ENCODE measurements around the gene CACYBP. TPM values are rescaled to one million over a fixed set of nuclear protein-coding genes. Genes with fewer than 3 reads are reported as not detected.

CACYBP gene
- polyA plus RNA-seq, 1 donor from 2014 or later, result 484 TPM

DNA sequence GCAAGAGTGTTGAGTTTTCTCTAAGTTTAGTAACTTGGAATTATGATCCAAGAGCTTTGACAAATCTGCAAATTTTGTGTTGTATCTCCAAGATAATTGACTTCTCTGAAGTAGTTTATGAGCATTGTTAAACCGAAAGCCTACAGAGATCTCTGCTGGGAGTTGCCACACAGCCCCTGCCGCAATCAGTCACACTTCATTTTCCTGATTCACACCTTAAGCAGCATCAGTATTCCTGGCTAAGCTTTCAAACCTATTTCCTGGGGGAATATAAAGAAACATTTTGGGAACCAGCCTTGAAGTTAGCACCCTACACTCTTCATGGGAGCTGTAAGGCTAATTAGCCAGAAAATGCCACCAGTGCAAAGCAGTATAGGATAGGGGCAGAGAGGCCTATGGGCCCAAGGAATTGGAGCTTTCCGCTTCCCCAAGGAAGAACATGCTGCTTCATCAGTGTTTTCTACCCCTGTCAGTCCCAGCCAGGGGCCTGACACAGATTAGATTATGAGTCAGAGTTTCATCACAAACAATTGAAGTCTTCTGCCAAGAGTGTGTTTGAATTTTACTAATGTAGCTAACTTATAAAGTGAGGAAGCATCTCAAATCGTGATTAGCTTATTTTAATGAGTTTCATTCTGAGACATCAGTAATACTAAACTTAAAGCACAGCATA is 23.2 kb upstream of the CACYBP start:
- Histone ChIP-seq H3F3A (ENCODE audit: insufficient read depth, low read length, poor library complexity, severe bottlenecking) (no peaks in the 10 kb centered on the region), H3K9me3 (ENCODE audit: low read length) (no peaks in the 10 kb centered on the region), H3K36me3 (ENCODE audit: insufficient read depth, low read length) (no peaks in the 10 kb centered on the region), H4K20me1 (ENCODE audit: insufficient read depth) (no peaks in the 10 kb centered on the region), H3K27me3 (ENCODE audit: insufficient read depth, low read depth, low read length) (no peaks in the 10 kb centered on the region), H3K27ac (ENCODE audit: low read length) (no peak overlapping the region), H3K79me2 (replicated peaks; ENCODE audit: insufficient read depth, low read length) (no peaks in the 10 kb centered on the region), H3K9me2 (ENCODE audit: insufficient read depth, low read length) (no peaks in the 10 kb centered on the region), H2AFZ (ENCODE audit: low read depth, low read length) (no peak overlapping the region), H3K4me3 (ENCODE audit: low read length) (no peak overlapping the region), H3K9ac (ENCODE audit: low read length) (no peak overlapping the region), H3K4me2 (ENCODE audit: low read length) (no peak overlapping the region)
- no peak for TF ChIP-seq CTCF (IDR thresholded peaks at IDR 0.05; ENCODE audit: poor library complexity, severe bottlenecking)
- no peak for TF ChIP-seq REST (IDR thresholded peaks at IDR 0.05; ENCODE audit: borderline replicate concordance)
- no peak for TF ChIP-seq SMC3 (conservative IDR thresholded peaks at IDR 0.05; ENCODE audit: poor library complexity)
- no peak for TF ChIP-seq RAD21 (conservative IDR thresholded peaks at IDR 0.05)
- TF ChIP-seq POLR2AphosphoS5 (IDR thresholded peaks at IDR 0.05), result no peak
- no peak for TF ChIP-seq TAF1 (IDR thresholded peaks at IDR 0.05; ENCODE audit: low read depth)
- TF ChIP-seq EZH2 (IDR thresholded peaks at IDR 0.05; ENCODE audit: borderline replicate concordance, insufficient read depth, low read length, poor library complexity, severe bottlenecking), result no peak
- TF ChIP-seq EP300 (conservative IDR thresholded peaks at IDR 0.05; ENCODE audit: poor library complexity, severe bottlenecking), result no peak
- TF ChIP-seq MXI1 (conservative IDR thresholded peaks at IDR 0.05; ENCODE audit: poor library complexity, severe bottlenecking), result no peak

- H3K79me2 ChIP-seq (replicated peaks; ENCODE audit: insufficient read depth, low read length), result no peaks in the 10 kb centered on the region
- no peaks in the 10 kb centered on the region for H3K9me2 ChIP-seq (ENCODE audit: insufficient read depth, low read length)
- H3K27me3 ChIP-seq (ENCODE audit: insufficient read depth, low read depth, low read length), result no peaks in the 10 kb centered on the region
- TF ChIP-seq MXI1 (conservative IDR thresholded peaks at IDR 0.05; ENCODE audit: poor library complexity, severe bottlenecking) (no peak), CTCF (IDR thresholded peaks at IDR 0.05; ENCODE audit: poor library complexity, severe bottlenecking) (peak; percentile 71), RAD21 (conservative IDR thresholded peaks at IDR 0.05) (peak; percentile 65), SMC3 (conservative IDR thresholded peaks at IDR 0.05; ENCODE audit: poor library complexity) (peak; percentile 79)
- no peak overlapping the region for H3K4me2 ChIP-seq (ENCODE audit: low read length)
- no peaks in the 10 kb centered on the region for H4K20me1 ChIP-seq (ENCODE audit: insufficient read depth)
- H3F3A ChIP-seq (ENCODE audit: insufficient read depth, low read length, poor library complexity, severe bottlenecking), result no peaks in the 10 kb centered on the region
- H3K9me3 ChIP-seq (ENCODE audit: low read length), result no peaks in the 10 kb centered on the region
- H3K27ac ChIP-seq (ENCODE audit: low read length), result no peak overlapping the region
- H3K4me3 ChIP-seq (ENCODE audit: low read length), result no peak overlapping the region
- no peak overlapping the region for H3K9ac ChIP-seq (ENCODE audit: low read length)
- H2AFZ ChIP-seq (ENCODE audit: low read depth, low read length), result no peak overlapping the region
- H3K36me3 ChIP-seq (ENCODE audit: insufficient read depth, low read length), result peaks cover 3% of the 10 kb centered on the region
Measured at GRCh38 chr1:174982971-174983689, 16.6 kb upstream of the CACYBP start.

Measured in neural cell (in vitro differentiated cells).